Natural killer cell (primary cell): ENCODE measurements around the gene CCDC15. TPM values are rescaled to one million over a fixed set of nuclear protein-coding genes. Genes with fewer than 3 reads are reported as not detected.

Source experiments
- ATAC-seq, 3 donors: fragments of 150-1000 bp in 2 of 3; fragments of 200-7000 bp in 1 of 3; cut with Tn5 transposase; 1 replicate in 1 of 3; 2 replicates in 2 of 3; pipeline ENCODE4 v1.10.0; 2021; ENCODE audit warnings: mild to moderate bottlenecking in 2 of 3, moderate library complexity in 2 of 3
- DNase-seq, 2 donors: peaks; one replicate each; pipeline versions ENCODE4 v3.0.0 to v3.0.0-alpha.2; 2013 to 2021; ENCODE audit warnings: mixed read lengths in 1 of 2
- H3K27ac ChIP-seq: one replicate; pipeline ENCODE4 v1.5.1; 2013; ENCODE audit warnings: mild to moderate bottlenecking, low read length
- H3K27me3 ChIP-seq: one replicate; pipeline ENCODE4 v1.6.1; 2013; ENCODE audit warnings: low read length; ENCODE audit not compliant: control insufficient read depth, insufficient read depth
- H3K36me3 ChIP-seq: one replicate; pipeline ENCODE4 v1.6.1; 2013; ENCODE audit warnings: low read length; ENCODE audit not compliant: control insufficient read depth, insufficient read depth
- H3K4me1 ChIP-seq: one replicate; pipeline ENCODE4 v1.6.1; 2013; ENCODE audit warnings: low read length; ENCODE audit not compliant: control insufficient read depth, insufficient read depth
- H3K4me3 ChIP-seq: one replicate; pipeline ENCODE4 v1.5.1; 2013; ENCODE audit warnings: low read length
- H3K9me3 ChIP-seq: one replicate; pipeline ENCODE4 v1.6.1; 2013; ENCODE audit warnings: low read length; ENCODE audit not compliant: control insufficient read depth, insufficient read depth
- H3K27ac Mint-ChIP-seq, 2 donors: one replicate each; pipeline ENCODE4 v1.8.0; 2022; ENCODE audit warnings: mild to moderate bottlenecking in 2 of 2, mixed read lengths in 2 of 2, moderate library complexity in 1 of 2
- H3K27me3 Mint-ChIP-seq, 2 donors: one replicate each; pipeline ENCODE4 v1.8.0; 2022; ENCODE audit warnings: low read depth in 2 of 2, mixed read lengths in 2 of 2
- H3K36me3 Mint-ChIP-seq: one replicate; pipeline ENCODE4 v1.8.0; 2022; ENCODE audit warnings: mixed read lengths
- H3K4me1 Mint-ChIP-seq, 2 donors: one replicate each; pipeline ENCODE4 v1.8.0; 2022; ENCODE audit warnings: mixed read lengths in 2 of 2
- H3K4me3 Mint-ChIP-seq: one replicate; pipeline ENCODE4 v1.8.0; 2022; ENCODE audit warnings: mild to moderate bottlenecking, moderate library complexity, mixed read lengths
- H3K9me3 Mint-ChIP-seq, 2 donors: one replicate each; pipeline ENCODE4 v1.8.0; 2022; ENCODE audit warnings: mixed read lengths in 2 of 2
- CTCF ChIP-seq: fragments of 200-600 bp; IDR thresholded peaks from one replicate; pipeline ENCODE4 v1.8.0; 2022; ENCODE audit warnings: antibody characterized with exemption
- WGBS: methylation state at CpG from one replicate; pipeline ENCODE4 v1.1.7; 2013; ENCODE audit warnings: missing lambda C conversion rate; ENCODE audit not compliant: insufficient coverage; 5-methylcytosine and 5-hydroxymethylcytosine counted together
- intact Hi-C: fragments of 100-400 bp; cut with micrococcal nuclease; formaldehyde crosslinking; loops from one replicate; pipeline ENCODE4 v1.14.2; 2022
- total RNA-seq, 4 donors: library from RNA; stranded (reverse); fragments of 120-200 nt in 1 of 4; gene quantifications; one replicate each; pipeline versions ENCODE4 v1.2.3 to v1.2.4, GENCODE V29; 2013 to 2022

CCDC15 gene
- total RNA-seq, 3 donors from 2014 or later (not counting 1 experiment from before 2014, with no cell fraction given) = 3.8 to 4.7 (median 3.9) TPM

DNA sequence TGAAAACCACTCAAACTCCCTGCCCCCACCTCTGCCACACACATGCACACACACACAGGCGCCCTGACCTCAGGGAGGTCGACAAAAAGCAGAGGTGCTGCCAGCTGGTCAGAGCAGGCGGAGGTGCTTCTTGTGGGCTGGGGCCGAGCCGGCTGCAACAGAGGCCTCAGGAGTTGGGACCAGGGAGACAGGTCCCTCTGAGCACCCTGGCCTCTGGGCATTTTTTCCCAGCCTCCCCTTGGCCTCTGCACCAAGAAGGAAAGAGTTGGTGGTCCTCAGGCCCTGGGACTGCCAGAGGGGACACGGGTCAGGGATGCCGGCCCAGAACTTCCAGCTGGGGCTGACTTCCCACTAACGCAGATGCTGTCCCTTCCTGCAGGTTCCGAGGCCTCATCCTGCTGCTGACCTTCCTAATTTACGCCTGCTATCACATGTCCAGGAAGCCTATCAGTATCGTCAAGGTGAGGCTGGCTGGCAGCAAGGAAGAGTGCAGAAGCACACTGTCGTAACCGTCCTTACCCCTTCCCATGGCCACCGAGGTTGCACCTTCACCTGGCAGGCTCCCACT lies 122.5 kb downstream of the CCDC15 start:
- intact Hi-C loops = no loop called here
- Histone ChIP-seq H3K9me3 (no peaks in the 10 kb centered on the region), H3K4me1 (peaks cover 32% of the 10 kb centered on the region), H3K27ac (no peak overlapping the region), H3K27me3 (no peaks in the 10 kb centered on the region), H3K36me3 (no peaks in the 10 kb centered on the region), H3K4me3 (no peak overlapping the region)
- TF ChIP-seq CTCF = no peak
- no peak for ATAC-seq
- Mint-ChIP-seq H3K27ac (no peak overlapping the region), H3K9me3 (no peaks in the 10 kb centered on the region), H3K4me3 (no peak overlapping the region), H3K36me3 (no peaks in the 10 kb centered on the region), H3K27me3 (peaks cover 0 to 3% of the 10 kb centered on the region in 2 donors), H3K4me1 (peaks cover 0 to 12% of the 10 kb centered on the region in 2 donors)
- DNase-seq = no peak
- WGBS = 89% methylated on average over 14 of the region's 14 CpGs

DNA sequence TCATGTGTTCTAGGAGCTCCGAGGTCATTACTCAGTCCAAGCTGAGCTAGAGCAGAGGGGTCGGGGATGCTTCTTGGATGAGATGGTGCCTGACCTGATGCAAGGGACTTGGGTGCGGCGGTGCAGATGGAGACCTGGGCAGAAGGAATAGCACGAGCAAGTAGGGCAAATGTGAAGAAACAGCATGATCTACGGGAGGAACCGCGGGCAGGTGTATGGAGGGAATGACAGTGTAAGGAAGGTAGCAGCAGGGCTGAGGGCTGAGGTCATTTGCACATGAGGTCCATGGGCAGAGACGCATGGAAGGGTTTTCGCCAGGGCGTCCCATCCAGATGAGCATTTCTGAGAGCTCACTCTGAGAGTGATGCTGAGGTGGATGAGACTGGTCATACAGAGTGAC lies 124.0 kb downstream of the CCDC15 start:
- Histone ChIP-seq H3K36me3 (no peaks in the 10 kb centered on the region), H3K27me3 (no peaks in the 10 kb centered on the region), H3K4me1 (peaks cover 17% of the 10 kb centered on the region), H3K27ac (no peak overlapping the region), H3K9me3 (no peaks in the 10 kb centered on the region), H3K4me3 (no peak overlapping the region)
- DNase-seq = no peak
- Mint-ChIP-seq H3K36me3 (no peaks in the 10 kb centered on the region), H3K27me3 (peaks cover 0 to 3% of the 10 kb centered on the region in 2 donors), H3K4me3 (no peak overlapping the region), H3K9me3 (no peaks in the 10 kb centered on the region), H3K27ac (no peak overlapping the region), H3K4me1 (peaks cover 0 to 5% of the 10 kb centered on the region in 2 donors)
- intact Hi-C loops = no loop called here
- no peak for ATAC-seq
- WGBS = 93% methylated on average over 11 of the region's 11 CpGs
- no peak for TF ChIP-seq CTCF

DNA sequence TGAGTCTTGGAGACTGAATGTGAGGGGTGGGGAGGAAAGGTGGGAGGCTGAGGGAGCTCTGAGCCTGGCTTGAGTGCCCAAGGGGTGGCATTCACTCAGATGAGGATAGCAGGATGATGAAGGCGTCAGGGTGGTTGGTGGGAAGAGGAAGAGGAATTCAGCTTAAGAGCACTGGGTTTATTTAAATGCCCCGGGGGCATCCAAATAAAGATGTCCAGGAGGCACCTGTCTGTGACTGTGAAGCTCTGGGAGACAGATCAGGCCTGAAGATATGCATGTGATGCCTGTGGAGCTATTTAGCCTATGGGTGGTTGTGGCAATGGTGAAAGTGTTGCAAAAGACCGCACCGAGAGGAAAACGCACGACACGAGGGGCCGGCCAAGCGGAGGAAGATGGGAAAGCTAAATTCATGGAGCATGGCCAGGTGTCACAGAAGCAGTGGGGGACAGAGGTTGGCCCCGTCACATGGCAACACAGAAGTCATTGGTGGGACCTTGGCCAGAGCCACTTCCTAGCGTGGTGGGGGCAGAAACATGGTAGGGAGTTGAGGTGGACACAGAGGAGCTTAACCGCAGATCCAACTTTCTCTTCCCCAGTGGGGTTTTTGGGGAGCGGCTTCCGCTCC lies 124.6 kb downstream of the CCDC15 start:
- 91% methylated on average over 14 of the region's 14 CpGs for WGBS
- DNase-seq = no peak
- intact Hi-C loops = no loop called here

More for the DNA sequence above, 124.6 kb downstream of the CCDC15 start:
- H3K27ac ChIP-seq = no peak overlapping the region
- peaks cover 0 to 3% of the 10 kb centered on the region in 2 donors for H3K27me3 Mint-ChIP-seq
- H3K36me3 ChIP-seq = no peaks in the 10 kb centered on the region
- no peak overlapping the region for H3K27ac Mint-ChIP-seq
- H3K4me3 Mint-ChIP-seq = no peak overlapping the region
- no peak for ATAC-seq
- no peak for TF ChIP-seq CTCF
- no peaks in the 10 kb centered on the region for H3K27me3 ChIP-seq
- peaks cover 11% of the 10 kb centered on the region for H3K4me1 ChIP-seq
- H3K9me3 ChIP-seq = no peaks in the 10 kb centered on the region
- no peaks in the 10 kb centered on the region for H3K9me3 Mint-ChIP-seq
- H3K36me3 Mint-ChIP-seq = no peaks in the 10 kb centered on the region
- no peak overlapping the region for H3K4me3 ChIP-seq
- peaks cover 0 to 5% of the 10 kb centered on the region in 2 donors for H3K4me1 Mint-ChIP-seq
